Transverse colon (tissue), 4 donors: Measurements from ENCODE around the gene SLC15A4. TPM values are rescaled to one million over a fixed set of nuclear protein-coding genes. Genes with fewer than 3 reads are reported as not detected.
A peak's percentile ranks its signal among the peaks of the same experiment; 100 is the strongest.

Source experiments
- DNase-seq: peaks from one replicate; pipeline ENCODE4 v3.0.0-alpha.2; 2019
- H3K27ac ChIP-seq, 4 donors: fragments of 200-600 bp; sonication (generic); 2 replicates each; pipeline ENCODE4 v1.5.1; 2016 to 2018; ENCODE audit warnings: inconsistent platforms in 4 of 4
- H3K27me3 ChIP-seq: fragments of 200-600 bp; sonication (generic); 2 replicates; pipeline ENCODE4 v1.5.1; 2017; ENCODE audit warnings: inconsistent platforms
- H3K36me3 ChIP-seq, 4 donors: fragments of 200-600 bp; sonication (generic); 2 replicates each; pipeline ENCODE4 v1.5.1; 2017 to 2019; ENCODE audit warnings: inconsistent platforms in 4 of 4
- H3K4me1 ChIP-seq, 4 donors: fragments of 200-600 bp; sonication (generic); 2 replicates each; pipeline ENCODE4 v1.5.1; 2017 to 2020; ENCODE audit warnings: inconsistent platforms in 4 of 4
- H3K4me3 ChIP-seq, 4 donors: fragments of 200-600 bp; sonication (generic); 1 replicate in 1 of 4; 2 replicates in 3 of 4; pipeline versions ENCODE4 v1.5.1 to v1.6.1; 2017 to 2019; ENCODE audit warnings: inconsistent platforms in 4 of 4
- H3K9me3 ChIP-seq, 2 donors: fragments of 200-600 bp; sonication (generic); 2 replicates each; pipeline ENCODE4 v1.5.1; 2017 to 2019; ENCODE audit warnings: inconsistent platforms in 2 of 2
- CTCF ChIP-seq, 5 experiments: fragments of 200-600 bp in 3 of 5; fragments of 450-650 bp in 2 of 5; sonication (generic) in 3 of 5; IDR thresholded peaks; 1 replicate in 2 of 5; 2 replicates in 3 of 5; pipeline ENCODE4 v1.5.1; 2016 to 2017; ENCODE audit warnings: antibody characterized with exemption in 5 of 5, inconsistent platforms in 3 of 5, mild to moderate bottlenecking in 2 of 5, moderate library complexity in 1 of 5
- EP300 ChIP-seq: sonication (generic); formaldehyde crosslinking; IDR thresholded peaks from one replicate; pipeline ENCODE4 v1.6.1; 2017; ENCODE audit warnings: antibody characterized with exemption, low read depth
- POLR2A ChIP-seq: fragments of 450-650 bp; IDR thresholded peaks from one replicate; pipeline ENCODE4 v1.6.1; 2016; ENCODE audit warnings: antibody characterized with exemption, mild to moderate bottlenecking, moderate library complexity
- POLR2AphosphoS5 ChIP-seq, 3 donors: sonication (generic); formaldehyde crosslinking; IDR thresholded peaks; one replicate each; pipeline ENCODE4 v1.6.1; 2016; ENCODE audit warnings: antibody characterized with exemption in 3 of 3
- WGBS, 2 donors: methylation state at CpG; one replicate each; pipeline ENCODE4 v1.1.5; 2018; ENCODE audit warnings: low coverage in 1 of 2; 5-methylcytosine and 5-hydroxymethylcytosine counted together
- in situ Hi-C, 4 donors: fragments of 200-750 bp; cut with MboI; loops; one replicate each; pipeline versions ENCODE4 v1.15.0 to v1.15.1; 2017; ENCODE audit warnings: low sequenced_read_pairs in 3 of 4, low pct_ligation_motif_present in 1 of 4, low pct_unique_long_range_greater_than_20kb in 1 of 4
- intact Hi-C: fragments of 100-400 bp; cut with DNase I; formaldehyde crosslinking; loops from one replicate; pipeline ENCODE4 v1.15.1; 2023; ENCODE audit warnings: low total_unique reads
- total RNA-seq, 4 donors: library from RNA; depleted of rRNA; stranded (reverse); fragments of >200 nt; gene quantifications; one replicate each; pipeline ENCODE4 v1.1.0, GENCODE V29; 2016

SLC15A4 gene
- total RNA-seq, 4 donors from 2014 or later: 13.1 to 41.2 (median 32.7) TPM

- no peak for TF ChIP-seq POLR2A
- TF ChIP-seq CTCF (IDR thresholded peaks at IDR 0.05): no peak
- TF ChIP-seq POLR2AphosphoS5 (IDR thresholded peaks at IDR 0.05): no peak
- no peak for TF ChIP-seq EP300
Observed at GRCh38 chr12:128817111-128818015, 6.4 kb downstream of the SLC15A4 start.

GRCh38 chr12:128816643-128816920, 7.2 kb downstream of the SLC15A4 start:
- in situ Hi-C loops: no loop called here
- TF ChIP-seq POLR2A (no peak), POLR2AphosphoS5 (IDR thresholded peaks at IDR 0.05) (no peak), EP300 (no peak), CTCF (IDR thresholded peaks at IDR 0.05) (no peak)
- intact Hi-C loops: no loop called here
- H3K36me3 ChIP-seq: peaks cover 0 to 10% (median 0%) of the 10 kb centered on the region in 4 donors
- no peaks in the 10 kb centered on the region for H3K27me3 ChIP-seq
- no peaks in the 10 kb centered on the region for H3K9me3 ChIP-seq
- WGBS, 2 donors: 97 to 100% methylated on average over 1 to 4 of the region's 4 CpGs
- H3K4me1 ChIP-seq: peaks cover 0 to 48% (median 8%) of the 10 kb centered on the region in 4 donors
- peak overlapping the region in 1 of 4 donors; percentile 9 for H3K27ac ChIP-seq
- DNase-seq: no peak
- no peak overlapping the region for H3K4me3 ChIP-seq

More at GRCh38 chr12:128817111-128818015, 6.4 kb downstream of the SLC15A4 start:
- in situ Hi-C loops: no loop called here
- peaks cover 5 to 55% (median 11%) of the 10 kb centered on the region in 4 donors for H3K4me1 ChIP-seq
- no peaks in the 10 kb centered on the region for H3K9me3 ChIP-seq
- intact Hi-C loops: no loop called here
- H3K36me3 ChIP-seq: peaks cover 0 to 9% (median 0%) of the 10 kb centered on the region in 4 donors
- 49 to 51% methylated on average over 7 to 8 of the region's 8 CpGs for WGBS, 2 donors
- H3K4me3 ChIP-seq: no peak overlapping the region
- no peaks in the 10 kb centered on the region for H3K27me3 ChIP-seq
- H3K27ac ChIP-seq: peak overlapping the region; percentile 19 to 64 (median 56)
- peak; percentile 43 for DNase-seq

GRCh38 chr12:128815779-128816642, 7.7 kb downstream of the SLC15A4 start:
- WGBS, 2 donors: 85 to 91% methylated on average over 5 to 7 of the region's 7 CpGs
- TF ChIP-seq EP300: no peak
- TF ChIP-seq POLR2A: no peak
- no peak for TF ChIP-seq CTCF (IDR thresholded peaks at IDR 0.05)
- no peak for TF ChIP-seq POLR2AphosphoS5 (IDR thresholded peaks at IDR 0.05)
- peaks cover 0 to 46% (median 9%) of the 10 kb centered on the region in 4 donors for H3K4me1 ChIP-seq

More at GRCh38 chr12:128815779-128816642, 7.7 kb downstream of the SLC15A4 start:
- intact Hi-C loops: no loop called here
- Histone ChIP-seq H3K27me3 (no peaks in the 10 kb centered on the region), H3K27ac (peak overlapping the region in 1 of 4 donors; percentile 9), H3K4me3 (no peak overlapping the region), H3K9me3 (no peaks in the 10 kb centered on the region), H3K36me3 (peaks cover 0 to 10% (median 0%) of the 10 kb centered on the region in 4 donors)
- DNase-seq: no peak
- in situ Hi-C loops: no loop called here
